ENCODE results near the gene PARD3.
"Not testable (repeated sequence)": the region's sequence is repeated elsewhere in the genome, so short reads cannot be mapped to it uniquely, and the experiment has no call there.

Gene PARD3

DNA sequence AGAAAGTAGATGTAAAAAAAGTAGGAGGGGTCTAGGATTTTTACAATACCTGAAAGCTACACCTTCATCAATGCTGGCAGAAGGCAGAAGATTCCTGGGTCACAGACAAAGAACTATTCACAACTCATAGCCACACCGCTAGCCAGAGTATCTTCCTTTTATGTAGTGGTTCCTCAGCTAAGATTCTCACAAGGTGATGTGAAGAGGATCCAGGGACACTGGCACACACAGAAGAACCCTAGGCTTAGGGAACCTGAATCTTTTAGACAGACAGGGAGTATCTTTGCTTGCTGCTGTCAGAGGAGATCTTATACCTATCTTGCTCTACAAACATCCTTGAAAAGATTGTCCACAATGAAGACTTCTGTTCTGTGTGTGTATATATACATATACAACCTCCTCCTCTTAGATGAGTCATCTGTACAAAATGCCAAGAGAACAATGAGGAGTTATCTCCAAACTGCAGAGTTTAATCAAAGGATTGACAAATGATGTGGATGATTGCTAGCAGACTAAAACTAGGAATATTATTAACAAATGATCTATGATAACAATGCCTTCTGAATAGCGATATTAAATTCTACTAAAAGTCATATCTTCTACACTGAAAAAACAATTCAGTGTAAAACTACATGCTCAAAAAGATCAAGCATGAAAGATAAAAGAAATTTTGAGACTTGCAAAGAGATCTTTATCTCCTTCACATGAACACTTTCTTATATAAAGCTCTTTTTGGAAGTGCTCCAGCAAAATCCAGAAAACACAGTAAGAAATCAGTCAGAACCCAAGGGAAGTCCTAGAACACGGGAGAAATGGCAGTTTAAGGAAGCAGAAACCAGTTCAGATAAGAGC is 409.3 kb downstream of the PARD3 start:
- DNase-seq: no peak

DNA sequence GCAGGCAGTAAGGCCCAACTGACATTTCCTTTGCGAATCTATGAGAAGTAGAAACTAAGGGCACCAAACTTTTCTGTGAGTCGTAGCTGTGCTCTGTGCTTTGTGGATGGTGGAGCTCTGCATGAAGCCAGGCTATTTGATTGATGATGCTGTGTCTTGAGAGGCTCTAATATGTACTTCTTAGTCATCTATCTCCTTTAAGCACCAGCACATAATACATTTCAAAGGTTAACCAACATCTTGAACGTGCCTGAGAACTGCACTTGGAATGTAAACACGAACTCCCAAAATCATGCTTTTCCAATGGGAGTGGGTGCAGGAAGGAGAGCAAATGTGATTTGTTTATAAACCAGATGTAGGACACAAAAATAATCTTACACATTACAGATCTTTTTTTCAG is 411.6 kb downstream of the PARD3 start:
- no peak for DNase-seq

DNA sequence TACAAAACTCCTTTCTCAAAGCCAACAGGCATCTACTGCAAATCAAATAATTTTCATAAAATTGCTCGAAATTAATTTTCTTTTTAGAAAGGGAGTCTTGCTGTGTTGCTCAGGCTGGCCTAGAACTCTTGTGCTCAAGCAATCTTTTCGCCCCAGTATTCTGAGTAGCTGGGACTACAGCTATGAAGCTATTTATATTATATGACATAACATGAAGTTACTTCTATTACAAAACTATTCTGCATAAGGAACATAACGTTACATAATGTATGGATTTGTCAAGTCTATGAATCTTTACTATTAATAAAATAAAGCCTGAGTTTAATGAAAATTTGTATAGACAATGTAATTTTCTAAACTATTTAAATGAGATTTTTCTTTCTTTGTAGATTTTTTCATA is 415.0 kb downstream of the PARD3 start:
- DNase-seq: no peak

DNA sequence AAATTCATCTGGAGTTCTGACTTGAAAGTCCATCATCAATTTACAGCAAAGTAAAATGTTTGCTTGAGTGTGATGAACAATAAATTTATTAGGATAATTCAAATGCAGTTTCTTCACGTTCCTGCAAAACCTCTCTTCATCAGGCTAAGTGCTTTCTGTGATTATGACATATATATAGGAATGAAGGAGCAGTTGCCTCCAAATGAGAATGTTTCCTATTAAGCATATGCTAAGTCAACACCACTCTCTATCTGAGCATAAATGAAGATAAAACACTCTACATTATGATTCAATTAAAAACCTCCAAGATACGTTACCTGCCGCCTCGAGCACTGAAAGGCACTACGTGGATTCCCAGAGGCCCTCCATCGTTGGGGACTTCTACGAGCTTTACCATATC is 416.1 kb downstream of the PARD3 start:
- DNase-seq: no peak

DNA sequence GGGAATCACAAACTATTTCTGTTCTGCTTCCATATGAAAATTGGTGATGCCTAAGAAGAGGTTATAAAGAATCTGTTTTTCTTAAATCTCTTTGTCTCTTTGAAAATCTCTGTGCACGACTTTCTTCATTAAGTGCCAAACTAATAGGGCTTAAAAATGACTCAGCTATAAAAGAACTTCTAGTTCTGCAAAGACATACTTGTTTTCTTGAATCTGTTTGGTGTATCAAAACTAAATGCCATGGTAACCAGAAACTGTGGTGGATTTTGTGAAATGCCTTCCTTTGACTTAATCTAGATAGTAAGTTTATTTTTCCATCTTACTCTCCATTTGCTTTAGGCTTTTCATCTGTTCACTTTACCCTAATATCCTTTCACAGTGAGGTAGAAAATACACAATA is 417.8 kb downstream of the PARD3 start:
- no peak for DNase-seq

DNA sequence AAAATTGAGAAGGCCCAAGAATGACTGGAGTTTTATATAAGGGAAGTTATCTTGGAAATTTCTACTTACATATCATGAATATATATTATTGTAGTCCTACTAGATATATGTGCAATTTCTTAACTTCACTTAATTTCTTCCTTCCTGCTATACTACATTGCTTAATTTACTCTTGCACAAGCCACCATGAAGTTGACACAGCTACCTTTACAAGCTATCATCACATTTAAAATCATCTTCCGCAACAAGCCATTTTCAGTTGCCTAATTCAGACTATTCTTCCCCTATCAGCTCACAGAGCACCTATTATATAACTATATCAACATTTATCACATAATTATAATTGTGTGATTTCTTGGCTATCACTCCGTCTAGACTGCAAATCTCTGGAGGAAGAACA is 418.4 kb downstream of the PARD3 start:
- no peak for DNase-seq

DNA sequence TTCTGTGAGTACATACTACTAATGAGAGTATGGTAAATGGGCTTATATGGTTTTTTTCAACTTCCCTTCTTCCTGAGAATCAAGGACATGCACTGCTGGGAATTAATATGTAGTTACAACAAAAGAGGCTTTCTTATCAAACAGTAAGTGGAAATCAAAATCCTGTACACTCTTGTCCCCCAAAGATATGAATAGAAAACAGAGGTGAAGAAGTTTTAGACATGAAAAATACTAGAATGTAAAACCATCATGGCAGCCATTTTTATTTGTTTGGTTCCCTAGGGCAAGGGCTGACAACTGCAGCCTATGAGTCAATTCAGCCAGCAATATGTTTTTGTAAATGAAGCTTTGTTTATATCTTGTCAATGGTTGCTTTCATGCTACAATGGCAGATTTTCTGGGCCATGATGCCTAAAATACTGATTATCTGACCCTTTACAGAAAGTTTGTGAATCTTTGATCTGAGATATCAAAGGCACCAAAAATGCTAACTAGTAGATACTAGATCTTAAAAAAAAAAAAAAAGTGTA is 422.4 kb downstream of the PARD3 start:
- no peak for DNase-seq

DNA sequence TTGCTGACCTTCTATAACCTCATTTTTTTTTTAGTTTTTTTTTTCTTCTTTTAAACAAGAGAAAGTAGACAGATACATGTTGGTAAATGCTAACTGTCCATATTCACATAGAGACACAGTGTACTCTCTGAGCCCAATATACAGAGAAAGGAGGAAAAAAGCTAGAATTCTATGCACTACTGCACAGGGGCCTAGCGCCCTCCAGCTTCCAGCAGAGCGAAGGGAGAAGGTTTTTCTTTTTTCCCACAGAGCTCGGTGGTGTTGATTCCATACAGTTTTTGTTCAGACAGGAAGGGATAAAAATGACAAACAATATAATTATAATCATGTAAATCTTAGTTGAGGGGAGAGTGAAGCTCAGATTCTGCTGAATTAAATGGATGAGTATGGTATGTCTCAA is 423.9 kb downstream of the PARD3 start:
- not testable (repeated sequence) for DNase-seq

DNA sequence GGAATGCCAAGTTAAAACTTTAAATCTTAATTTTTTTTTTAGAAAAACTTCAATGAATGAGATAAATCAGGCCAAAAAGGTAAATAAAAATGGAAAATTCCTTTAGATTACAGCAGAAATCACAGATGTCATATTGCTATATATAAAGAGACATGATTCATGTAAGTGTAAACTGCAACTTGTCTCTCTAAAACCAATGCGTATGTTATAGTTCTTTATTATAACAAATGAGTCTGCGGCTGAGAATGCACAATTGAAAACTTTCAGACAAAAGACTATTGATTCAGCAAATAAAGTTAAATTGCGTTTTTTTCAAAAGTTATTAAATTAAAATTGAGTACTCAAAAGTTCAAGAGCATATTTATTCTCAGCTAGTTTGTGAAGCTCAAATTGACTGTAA is 425.3 kb downstream of the PARD3 start:
- no peak for DNase-seq

DNA sequence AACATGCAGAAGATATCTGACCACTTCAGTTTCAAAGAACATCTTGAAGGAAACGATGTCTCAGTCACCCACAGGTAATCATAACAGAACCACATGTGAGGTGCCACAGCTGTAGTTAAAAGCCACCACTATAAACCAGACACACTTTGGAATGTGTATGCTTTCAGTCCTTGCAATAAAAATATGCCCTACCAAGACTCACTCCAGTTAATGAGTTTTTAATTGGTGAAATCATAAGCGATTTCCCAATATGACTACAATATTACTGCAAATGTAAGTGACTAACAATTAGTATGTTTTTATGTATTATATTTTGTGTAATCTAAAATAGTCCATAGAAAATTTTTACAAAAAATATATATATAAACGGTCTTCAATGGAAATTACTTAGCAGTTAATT is 428.2 kb downstream of the PARD3 start:
- DNase-seq: no peak

DNA sequence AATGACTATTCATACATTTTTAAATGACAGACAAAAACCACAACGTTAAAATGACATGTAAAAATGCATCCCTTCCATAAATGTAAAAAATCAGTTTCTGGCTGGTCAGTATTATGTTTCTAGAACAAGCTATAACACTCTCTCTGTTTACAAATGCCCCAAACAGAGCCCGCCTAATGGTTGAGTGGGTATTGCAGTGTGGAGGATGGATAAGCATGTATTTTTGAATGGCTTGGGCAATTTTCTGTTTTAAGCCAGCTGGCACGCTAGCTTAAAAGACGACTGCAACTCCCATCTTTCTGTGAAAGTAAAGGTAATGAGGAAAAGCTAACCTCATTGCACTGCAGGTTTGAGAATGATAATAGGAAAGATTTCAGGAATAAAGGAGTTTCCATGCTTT is 430.7 kb downstream of the PARD3 start:
- DNase-seq: no peak

DNA sequence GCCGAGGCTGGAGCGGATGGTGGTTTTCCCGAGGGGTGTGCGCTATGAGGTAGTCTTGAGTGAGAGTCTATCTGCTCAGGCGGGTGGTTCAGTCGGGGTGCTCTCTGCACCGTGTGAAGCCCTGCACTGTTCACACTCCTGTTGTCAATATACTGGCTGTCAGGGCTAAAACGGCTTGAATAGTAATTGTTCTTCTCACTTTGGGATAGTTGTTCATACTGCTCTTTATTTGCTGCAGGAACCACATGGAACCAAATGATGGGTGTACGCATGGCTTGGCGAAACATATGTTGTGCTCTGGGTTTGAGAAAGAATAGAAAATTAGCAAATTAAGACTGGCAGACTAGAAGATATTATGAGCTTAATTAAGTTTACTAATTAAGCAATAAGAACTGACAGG is 432.5 kb downstream of the PARD3 start:
- no peak for DNase-seq

DNA sequence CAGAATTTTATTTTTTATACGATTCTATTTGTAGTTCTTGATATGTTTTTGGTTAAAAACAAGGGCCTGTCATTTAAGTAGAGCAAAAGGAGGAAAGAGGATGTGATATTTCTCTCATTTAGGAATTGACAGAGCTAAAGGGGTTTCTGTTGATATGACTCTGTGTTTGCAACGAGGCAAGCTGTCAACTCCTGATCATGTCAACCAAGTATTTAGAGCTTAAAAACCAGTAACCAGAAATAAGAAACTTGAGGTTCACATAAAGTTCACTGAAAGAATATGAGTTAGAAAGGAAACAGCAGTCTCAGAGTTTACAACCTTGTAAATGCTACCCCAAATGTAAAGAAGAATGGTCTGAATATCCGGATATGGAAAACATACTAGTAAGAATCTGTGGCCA is 434.2 kb downstream of the PARD3 start:
- no peak for DNase-seq

DNA sequence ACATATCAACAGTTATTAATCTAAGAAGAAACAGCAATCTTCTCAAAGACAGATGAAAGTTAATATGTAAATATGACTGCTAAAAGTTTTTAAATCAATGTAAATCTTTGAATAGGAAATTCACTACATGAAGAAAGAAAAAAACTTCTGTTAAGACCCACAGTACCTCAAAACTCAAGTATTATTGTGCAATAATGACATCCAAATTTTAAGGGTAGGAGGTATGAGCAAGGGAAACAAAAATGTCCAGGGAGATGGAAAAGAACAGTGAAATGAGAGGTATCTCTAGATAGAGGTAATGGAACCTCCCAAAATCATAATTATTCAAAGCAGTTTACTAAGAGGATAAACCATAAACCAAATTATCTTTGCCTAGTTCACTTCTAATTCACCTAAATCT is 436.8 kb downstream of the PARD3 start:
- DNase-seq: no peak

DNA sequence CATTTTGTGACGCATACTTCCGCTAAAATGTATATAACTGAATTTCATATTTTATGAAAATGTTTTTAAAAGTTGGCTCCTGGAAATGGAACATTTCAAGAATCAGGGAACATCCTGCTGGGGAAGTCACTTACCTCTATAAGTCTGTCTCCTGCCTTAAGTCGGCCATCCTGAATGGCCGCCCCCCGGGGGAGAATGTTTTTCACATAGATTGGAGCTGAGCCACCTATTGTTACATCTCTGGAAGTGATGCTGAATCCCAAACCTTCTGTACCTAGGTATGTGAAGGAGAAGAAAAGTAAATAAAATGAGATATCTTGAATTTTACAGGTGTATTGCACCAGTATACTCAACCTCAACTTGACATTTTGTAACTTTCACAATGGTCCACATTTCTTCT is 437.3 kb downstream of the PARD3 start:
- DNase-seq: no peak

DNA sequence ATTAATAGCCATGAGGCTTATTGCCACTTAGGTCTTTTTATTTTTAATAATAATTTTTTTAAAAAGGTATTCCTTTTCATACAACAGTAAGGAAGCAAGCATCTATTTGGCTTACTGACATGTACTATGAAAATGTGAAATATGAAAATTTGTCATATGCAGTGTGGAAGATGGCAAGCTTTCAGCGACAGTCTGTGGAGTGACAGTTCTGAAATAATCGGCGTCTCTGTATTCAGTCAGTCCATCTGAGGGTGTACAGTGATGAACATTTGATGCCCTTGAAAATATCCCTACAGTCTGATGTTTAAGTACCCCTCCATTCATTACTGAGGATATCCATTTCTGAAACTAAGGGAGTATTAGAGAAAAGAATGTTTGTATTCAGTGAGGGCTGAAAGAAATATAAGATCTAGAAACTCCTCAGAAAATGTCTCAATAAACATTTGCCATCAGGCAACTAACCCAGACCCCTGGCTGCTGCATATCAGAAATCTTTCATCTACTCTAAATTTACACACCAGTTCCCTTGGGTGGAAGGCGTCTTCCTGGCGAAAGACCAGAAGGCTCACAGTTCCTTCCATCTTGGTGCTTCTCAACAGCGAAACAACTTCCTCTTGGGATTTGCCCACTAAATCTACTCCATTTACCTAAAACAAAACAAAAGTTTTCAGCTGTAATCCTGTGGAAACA is 440.6 kb downstream of the PARD3 start:
- no peak for DNase-seq

DNA sequence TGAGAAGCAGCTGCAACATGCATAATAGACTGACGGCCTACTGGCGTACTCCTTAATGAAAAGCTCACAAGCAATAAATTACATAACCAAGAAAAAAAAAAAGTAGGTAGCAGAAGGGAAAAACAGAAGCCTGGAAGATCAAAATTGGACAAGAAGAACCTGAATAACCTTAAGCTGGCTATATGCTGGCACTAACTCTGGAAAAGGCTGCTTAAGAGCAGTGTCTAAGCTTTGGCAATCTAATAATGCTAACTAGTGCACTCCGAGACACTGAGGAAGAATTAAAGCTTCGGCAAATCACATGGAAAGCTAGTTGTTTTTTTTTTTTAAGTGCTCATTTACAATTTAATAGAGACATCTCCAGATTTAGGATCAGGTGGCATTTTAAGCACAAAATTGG is 441.9 kb downstream of the PARD3 start:
- DNase-seq: no peak

DNA sequence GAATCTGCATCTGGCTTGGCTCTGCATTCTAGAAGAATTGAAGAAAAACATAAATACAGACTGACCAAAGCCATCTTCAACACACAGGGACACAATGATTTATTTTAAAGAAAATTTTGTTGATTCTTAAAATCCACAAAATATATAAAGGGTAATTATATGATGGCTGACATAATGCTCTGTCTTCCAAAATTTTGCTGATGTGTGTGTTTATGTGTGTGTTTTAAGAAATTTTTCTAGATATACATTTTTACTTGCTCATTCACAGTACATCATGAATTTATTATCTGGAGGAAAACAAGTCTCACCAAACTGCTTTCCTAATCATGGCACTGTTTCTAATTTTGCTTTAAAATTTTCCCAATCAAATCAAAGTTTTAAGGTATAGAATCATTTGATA is 442.6 kb downstream of the PARD3 start:
- DNase-seq: no peak

DNA sequence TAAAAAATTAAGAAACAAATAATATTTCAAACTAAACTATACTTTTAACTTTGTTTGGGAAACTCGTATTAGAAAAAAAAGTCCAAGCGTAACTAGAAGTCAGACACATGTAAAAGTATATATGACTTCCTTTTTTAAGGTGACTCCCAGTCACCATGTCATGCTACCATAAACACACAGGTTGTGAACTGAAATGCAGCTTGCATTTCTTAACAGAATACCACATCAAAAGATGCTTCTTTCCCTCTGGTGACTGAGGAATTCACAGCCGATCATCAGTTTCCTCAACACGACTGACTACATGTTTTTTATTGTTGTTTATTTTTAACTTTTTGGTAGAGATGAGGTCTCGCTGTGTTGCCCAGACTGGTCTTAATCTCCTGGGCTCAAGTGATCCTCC is 445.0 kb downstream of the PARD3 start:
- no peak for DNase-seq

DNA sequence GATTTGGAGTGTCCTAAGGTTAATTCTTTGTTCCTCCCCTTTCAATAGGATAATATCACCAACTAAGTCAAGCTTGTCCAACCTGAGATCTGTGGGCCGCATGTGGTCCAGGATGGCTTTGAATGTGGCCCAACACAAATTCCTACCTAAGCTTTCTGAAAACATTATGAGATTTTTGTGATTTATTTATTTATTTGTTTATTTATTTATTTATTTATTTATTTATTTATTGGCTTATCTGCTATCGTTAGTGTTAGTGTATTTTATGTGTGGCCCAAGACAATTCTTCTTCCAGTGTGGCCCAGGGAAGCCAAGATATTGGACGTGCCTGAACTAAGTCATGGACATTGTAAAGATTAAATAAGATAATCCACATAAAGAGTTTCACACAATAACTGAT is 446.0 kb downstream of the PARD3 start:
- no peak for DNase-seq

DNA sequence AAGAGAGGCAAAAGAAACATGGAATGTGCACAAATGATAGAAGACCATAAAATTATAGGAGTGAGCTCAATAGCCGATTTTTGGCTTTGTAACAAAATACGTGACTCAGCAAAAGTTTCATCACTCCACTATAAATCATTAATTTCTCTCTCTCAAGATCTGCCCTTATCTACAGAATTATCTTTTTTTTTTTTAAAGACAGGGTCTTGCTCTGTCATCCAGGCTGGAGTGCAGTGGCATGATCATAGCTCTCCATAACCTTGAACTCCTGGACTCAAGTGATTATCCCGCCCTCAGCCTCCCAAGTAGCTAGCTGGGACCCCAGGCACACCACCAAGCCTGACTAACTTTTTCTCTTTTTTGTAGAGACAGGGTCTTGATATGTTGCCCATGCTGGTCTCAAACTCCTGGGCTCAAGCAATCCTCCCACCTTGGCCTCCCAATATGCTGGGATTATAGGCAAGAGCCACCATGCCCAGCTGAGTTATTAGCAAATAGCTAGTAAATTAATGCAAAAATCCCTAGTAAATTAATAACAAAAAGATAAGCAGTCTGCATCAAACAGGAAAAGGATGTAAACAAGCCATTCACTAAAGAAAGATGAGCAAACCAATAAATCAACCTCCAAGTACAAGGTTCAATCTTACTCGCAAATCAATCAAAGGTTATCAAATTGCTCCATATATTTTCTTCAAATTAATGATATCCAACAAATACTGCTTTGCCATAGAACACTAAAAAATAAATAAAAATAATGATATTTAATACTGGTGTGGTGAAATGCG is 450.7 kb downstream of the PARD3 start:
- DNase-seq: no peak

DNA sequence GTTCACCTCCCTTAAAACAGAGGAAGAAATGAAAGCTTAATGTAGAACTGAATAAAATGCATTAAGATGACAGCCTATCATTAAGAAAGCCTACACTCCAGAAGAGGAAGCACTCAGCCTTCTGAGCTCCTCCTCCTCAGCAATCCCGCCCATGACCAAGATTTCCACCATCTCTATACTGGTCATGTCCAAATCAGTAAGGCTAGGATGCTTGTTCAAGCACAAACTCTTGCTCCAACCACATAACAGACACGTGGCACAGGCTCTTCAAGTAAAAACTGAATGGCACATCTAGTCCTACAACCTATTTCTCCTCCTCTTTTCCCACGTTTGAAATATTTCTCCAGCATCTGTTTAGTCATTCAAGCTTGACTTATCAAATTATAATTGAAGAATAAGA is 454.1 kb downstream of the PARD3 start:
- no peak for DNase-seq

DNA sequence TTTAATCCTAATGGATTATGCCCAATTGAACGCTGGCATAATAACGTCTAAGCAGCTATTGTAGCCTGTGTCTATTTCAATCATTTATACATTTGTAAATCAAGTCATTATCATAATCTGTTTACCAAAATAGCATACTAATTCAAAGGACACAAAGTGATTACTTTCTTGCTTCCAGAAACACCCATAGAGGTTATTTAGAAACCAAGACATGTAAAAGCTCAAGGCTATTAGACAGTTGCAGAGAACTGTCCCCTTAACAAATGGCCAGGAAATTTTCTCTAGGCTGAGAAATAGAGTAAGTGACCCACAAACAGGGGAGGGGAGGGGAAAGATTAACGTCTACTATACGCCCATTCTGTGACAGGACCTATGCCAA is 455.7 kb downstream of the PARD3 start:
- DNase-seq: no peak
